Measurements from ENCODE around the gene LBP. TPM values are rescaled to one million over a fixed set of nuclear protein-coding genes. Genes with fewer than 3 reads are reported as not detected.

Gene LBP
- total RNA-seq, 1 donor from 2014 or later = not detected

DNA sequence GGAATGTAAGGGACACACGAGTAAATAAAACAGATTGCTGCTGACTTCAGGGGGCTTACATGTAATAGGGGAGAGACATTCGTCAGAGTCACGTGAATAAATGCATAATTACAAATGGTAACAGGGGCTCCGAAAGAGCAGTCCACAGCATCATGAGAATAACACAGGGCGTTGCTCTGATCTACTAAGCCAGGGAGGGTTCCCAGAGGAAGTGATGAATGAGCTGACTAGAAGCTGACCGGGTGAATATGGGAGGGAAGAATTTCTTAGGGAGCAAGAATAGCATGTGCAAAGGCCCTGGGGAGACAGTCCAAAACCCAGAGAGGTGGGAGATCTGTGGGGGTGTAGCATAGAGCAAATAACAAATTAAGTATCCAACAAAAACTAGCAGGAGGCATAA is 39.9 kb upstream of the LBP start:
- H3K27ac Mint-ChIP-seq (ENCODE audit: unreplicated experiment) = no peak overlapping the region

DNA sequence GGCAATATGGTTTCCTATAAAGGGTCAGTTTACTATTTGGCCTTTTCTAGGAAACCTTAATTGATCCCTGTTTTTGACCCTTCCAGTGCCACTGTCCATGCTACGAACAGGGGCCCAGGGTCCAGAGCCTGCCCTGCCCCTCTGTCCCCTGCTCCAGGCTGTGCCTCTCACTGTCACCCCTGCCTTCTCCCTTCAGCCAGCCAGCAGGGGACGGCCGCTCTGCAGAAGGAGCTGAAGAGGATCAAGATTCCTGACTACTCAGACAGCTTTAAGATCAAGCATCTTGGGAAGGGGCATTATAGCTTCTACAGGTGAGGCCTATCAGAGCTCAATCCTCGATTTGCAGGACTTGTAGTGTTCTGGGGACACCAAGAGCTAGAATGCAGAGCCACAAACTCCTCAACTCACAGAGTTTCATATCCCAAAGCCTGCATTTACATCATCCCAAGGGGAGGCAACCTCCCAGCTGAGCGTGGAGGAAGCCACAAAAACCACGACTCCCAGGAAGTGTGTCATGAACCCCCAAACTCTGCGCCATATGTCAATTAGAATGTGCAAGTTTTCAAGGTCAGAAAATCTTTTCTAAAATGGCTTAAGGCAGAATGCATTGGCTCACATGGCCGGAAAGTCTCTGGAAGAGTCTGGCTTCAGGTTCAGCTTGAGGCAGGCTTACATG is 38.8 kb upstream of the LBP start:
- DNase-seq (ENCODE audit: low spot score) = no peak
- H3K9me3 Mint-ChIP-seq (ENCODE audit: low read depth) = peaks cover 2% of the 10 kb centered on the region
- TF ChIP-seq, protein P1, sequence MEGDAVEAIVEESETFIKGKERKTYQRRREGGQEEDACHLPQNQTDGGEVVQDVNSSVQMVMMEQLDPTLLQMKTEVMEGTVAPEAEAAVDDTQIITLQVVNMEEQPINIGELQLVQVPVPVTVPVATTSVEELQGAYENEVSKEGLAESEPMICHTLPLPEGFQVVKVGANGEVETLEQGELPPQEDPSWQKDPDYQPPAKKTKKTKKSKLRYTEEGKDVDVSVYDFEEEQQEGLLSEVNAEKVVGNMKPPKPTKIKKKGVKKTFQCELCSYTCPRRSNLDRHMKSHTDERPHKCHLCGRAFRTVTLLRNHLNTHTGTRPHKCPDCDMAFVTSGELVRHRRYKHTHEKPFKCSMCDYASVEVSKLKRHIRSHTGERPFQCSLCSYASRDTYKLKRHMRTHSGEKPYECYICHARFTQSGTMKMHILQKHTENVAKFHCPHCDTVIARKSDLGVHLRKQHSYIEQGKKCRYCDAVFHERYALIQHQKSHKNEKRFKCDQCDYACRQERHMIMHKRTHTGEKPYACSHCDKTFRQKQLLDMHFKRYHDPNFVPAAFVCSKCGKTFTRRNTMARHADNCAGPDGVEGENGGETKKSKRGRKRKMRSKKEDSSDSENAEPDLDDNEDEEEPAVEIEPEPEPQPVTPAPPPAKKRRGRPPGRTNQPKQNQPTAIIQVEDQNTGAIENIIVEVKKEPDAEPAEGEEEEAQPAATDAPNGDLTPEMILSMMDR (IDR thresholded peaks at IDR 0.05) = no peak

More for the DNA sequence above, 39.9 kb upstream of the LBP start:
- no peak for DNase-seq (ENCODE audit: low spot score)
- H3K36me3 Mint-ChIP-seq (ENCODE audit: low read depth) = no peaks in the 10 kb centered on the region
- TF ChIP-seq, protein P1 (IDR thresholded peaks at IDR 0.05) = no peak
- peaks cover 2% of the 10 kb centered on the region for H3K9me3 Mint-ChIP-seq (ENCODE audit: low read depth)
- H3K27me3 Mint-ChIP-seq (ENCODE audit: low read depth) = peaks cover 4% of the 10 kb centered on the region
- H3K4me3 Mint-ChIP-seq (ENCODE audit: unreplicated experiment) = no peak overlapping the region
- peaks cover 15% of the 10 kb centered on the region for H3K4me1 Mint-ChIP-seq (ENCODE audit: low read depth)

DNA sequence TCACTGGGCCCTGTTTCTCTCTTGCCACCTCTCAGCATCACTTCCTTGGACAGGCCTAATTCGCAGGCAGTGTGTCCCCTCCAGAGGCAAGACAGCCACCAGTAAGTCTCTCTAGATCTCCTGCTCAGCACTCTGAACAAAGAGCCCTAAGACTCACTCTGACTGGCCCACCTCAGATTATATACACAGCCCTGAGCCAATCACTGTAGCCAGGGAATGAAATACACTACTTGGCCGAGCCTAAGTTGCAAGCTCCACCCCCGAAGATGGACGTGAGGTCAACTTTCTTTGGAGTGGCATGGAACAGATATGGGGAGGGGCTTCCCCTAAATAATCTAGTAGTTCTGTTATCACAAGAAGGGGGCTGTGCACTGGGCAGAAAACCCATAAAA is 38.2 kb upstream of the LBP start:
- H3K4me3 Mint-ChIP-seq (ENCODE audit: unreplicated experiment) = no peak overlapping the region
- peaks cover 6% of the 10 kb centered on the region for H3K27me3 Mint-ChIP-seq (ENCODE audit: low read depth)
- no peak for DNase-seq (ENCODE audit: low spot score)
- H3K9me3 Mint-ChIP-seq (ENCODE audit: low read depth) = peaks cover 2% of the 10 kb centered on the region
- no peaks in the 10 kb centered on the region for H3K36me3 Mint-ChIP-seq (ENCODE audit: low read depth)
- no peak overlapping the region for H3K27ac Mint-ChIP-seq (ENCODE audit: unreplicated experiment)
- H3K4me1 Mint-ChIP-seq (ENCODE audit: low read depth) = peaks cover 8% of the 10 kb centered on the region
- TF ChIP-seq, protein P1 (IDR thresholded peaks at IDR 0.05) = no peak

More for the DNA sequence above, 38.8 kb upstream of the LBP start:
- H3K4me1 Mint-ChIP-seq (ENCODE audit: low read depth) = peaks cover 13% of the 10 kb centered on the region
- no peak overlapping the region for H3K4me3 Mint-ChIP-seq (ENCODE audit: unreplicated experiment)
- no peak overlapping the region for H3K27ac Mint-ChIP-seq (ENCODE audit: unreplicated experiment)
- peaks cover 6% of the 10 kb centered on the region for H3K27me3 Mint-ChIP-seq (ENCODE audit: low read depth)
- no peaks in the 10 kb centered on the region for H3K36me3 Mint-ChIP-seq (ENCODE audit: low read depth)

DNA sequence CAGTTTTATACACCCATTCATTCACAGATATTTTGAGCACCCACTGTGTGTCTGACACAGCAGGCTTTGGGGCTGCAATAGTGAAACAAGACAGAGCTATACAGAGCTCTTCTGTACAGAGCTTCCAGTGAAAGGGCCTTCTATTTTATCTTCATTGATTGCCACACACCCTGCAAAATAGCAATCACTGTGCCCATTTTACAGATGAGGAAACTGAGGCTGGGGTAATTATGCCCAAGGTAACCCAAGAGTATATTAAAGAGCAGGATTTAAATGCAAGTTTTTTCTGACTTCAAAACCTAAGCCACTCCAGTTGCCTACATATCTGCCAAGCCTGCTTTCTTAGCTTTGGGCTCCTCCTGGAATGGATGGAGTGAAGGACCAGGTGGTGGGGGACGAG is 37.8 kb upstream of the LBP start:
- Mint-ChIP-seq H3K4me1 (ENCODE audit: low read depth) (peaks cover 4% of the 10 kb centered on the region), H3K27me3 (ENCODE audit: low read depth) (peaks cover 6% of the 10 kb centered on the region), H3K27ac (ENCODE audit: unreplicated experiment) (no peak overlapping the region), H3K9me3 (ENCODE audit: low read depth) (peaks cover 2% of the 10 kb centered on the region), H3K36me3 (ENCODE audit: low read depth) (no peaks in the 10 kb centered on the region), H3K4me3 (ENCODE audit: unreplicated experiment) (no peak overlapping the region)
- TF ChIP-seq, protein P1 (IDR thresholded peaks at IDR 0.05) = no peak
- no peak for DNase-seq (ENCODE audit: low spot score)

DNA sequence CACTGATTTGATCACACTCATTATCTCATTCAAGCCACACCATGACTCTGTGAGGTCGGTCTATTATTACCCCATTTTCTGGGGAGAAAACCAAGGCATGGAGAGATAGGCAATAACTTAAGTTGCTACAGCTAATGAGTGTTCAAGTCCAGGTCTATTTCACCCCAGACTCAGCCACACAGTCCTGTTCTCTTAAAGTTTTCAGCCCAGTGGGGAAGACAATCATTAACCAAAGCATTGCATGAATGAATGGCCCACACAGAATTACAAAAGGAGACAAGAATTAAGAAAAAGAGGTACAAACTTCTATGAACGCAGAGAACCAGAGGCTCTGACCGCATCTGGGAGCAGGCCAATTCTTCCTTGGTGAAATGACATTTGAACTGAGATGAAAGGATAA is 35.2 kb upstream of the LBP start:
- Mint-ChIP-seq H3K36me3 (ENCODE audit: low read depth) (peaks cover 1% of the 10 kb centered on the region), H3K4me1 (ENCODE audit: low read depth) (no peaks in the 10 kb centered on the region), H3K9me3 (ENCODE audit: low read depth) (peaks cover 2% of the 10 kb centered on the region), H3K4me3 (ENCODE audit: unreplicated experiment) (no peak overlapping the region), H3K27ac (ENCODE audit: unreplicated experiment) (no peak overlapping the region), H3K27me3 (ENCODE audit: low read depth) (peaks cover 6% of the 10 kb centered on the region)
- no peak for DNase-seq (ENCODE audit: low spot score)
- TF ChIP-seq, protein P1 (IDR thresholded peaks at IDR 0.05) = no peak
